HG02623 (cell line): ENCODE results near the gene ITIH3.

Experiments used
- ATAC-seq: cut with Tn5 transposase; IDR thresholded peaks from one replicate; pipeline ENCODE4 v1.9.1; 2021; ENCODE audit warnings: moderate library complexity; ENCODE audit not compliant: unreplicated experiment

Gene ITIH3

DNA sequence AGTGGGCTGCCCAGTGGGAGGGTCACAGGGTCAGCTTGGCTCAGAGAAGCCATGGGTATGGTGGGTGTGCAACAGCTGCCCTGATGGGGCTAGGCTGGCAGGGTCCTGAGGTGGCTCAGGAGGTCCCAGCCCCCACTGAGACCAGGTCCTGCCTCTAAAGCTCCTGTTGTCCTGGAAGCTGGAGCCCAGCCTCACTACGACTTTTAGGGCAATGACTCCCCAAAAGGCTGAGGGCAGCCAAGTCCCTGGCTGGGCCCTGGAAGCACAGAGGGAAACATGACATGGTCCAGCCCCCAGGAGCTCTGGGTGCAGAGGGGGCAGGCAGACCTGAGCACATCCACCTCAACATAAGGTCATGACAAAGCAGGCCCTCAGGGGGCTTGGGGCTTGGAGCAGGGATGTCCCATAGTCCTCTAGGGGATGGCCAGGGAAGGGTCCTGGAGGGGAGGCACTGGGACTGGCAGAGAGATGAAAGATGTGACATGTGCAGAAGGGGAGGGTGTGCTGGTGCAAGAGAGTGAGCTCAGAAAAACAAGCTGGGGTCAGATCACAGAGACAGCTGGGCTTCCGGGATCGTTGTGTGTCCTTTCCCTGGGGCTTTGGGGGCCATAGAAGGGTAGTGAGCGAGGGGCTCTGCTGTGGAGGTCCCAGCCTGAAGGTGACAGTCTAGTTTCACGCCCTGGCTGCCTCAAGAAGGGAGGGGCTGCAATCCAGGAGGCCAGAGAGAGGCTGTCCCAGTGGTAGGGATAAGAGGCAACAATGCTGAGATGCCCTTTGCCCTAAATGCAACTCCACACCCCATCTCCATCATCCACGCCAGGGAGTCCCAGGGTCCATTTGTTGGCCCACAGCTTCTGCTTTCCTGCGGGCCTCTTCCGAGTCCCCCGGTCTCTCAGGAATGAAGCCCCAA lies 639 bp upstream of the ITIH3 start:
- ATAC-seq, result no peak

DNA sequence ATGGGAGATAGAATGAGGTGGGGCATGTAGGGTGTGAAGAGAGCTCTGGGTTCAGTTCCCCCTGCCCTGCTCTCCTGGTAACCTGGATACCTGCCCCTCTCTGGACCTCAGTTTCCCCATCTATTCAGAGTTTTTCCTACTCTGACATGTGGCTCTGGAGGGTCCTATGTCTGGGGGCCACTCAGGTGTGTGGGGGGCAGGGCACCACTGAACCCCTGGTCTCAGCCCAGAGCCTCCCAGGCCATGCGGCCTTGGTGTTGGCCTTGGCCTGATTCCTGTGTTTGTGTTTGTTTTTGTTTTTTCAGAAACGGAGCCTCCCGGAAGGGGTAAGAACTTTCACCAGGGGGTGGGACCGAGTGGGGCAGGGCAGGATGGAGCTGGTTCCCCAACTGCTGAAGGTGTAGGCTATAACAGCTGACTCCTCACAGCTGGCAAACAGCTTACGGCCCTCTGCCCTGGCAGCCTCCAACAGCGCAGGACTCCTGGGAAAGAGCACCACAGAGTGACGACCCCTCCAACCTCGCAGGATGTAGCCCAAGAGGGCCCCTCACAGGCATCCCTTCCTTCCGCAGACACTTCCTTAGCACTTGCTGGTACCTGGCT lies 803 bp downstream of the ITIH3 start:
- no peak for ATAC-seq

DNA sequence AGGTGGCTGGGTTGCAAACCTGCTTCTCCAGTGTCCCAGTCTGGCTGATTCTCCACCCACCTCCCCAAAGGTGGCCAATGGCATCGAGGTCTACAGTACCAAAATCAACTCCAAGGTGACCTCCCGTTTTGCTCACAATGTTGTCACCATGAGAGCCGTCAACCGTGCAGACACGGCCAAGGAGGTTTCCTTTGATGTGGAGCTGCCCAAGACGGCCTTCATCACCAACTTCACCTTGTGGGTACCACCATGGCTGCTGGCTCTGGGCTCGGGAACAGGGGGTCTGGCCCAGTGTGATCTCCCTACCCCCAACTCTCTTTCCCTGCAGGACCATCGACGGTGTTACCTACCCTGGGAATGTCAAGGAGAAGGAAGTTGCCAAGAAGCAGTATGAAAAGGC lies 1.8 kb downstream of the ITIH3 start:
- ATAC-seq, result no peak

DNA sequence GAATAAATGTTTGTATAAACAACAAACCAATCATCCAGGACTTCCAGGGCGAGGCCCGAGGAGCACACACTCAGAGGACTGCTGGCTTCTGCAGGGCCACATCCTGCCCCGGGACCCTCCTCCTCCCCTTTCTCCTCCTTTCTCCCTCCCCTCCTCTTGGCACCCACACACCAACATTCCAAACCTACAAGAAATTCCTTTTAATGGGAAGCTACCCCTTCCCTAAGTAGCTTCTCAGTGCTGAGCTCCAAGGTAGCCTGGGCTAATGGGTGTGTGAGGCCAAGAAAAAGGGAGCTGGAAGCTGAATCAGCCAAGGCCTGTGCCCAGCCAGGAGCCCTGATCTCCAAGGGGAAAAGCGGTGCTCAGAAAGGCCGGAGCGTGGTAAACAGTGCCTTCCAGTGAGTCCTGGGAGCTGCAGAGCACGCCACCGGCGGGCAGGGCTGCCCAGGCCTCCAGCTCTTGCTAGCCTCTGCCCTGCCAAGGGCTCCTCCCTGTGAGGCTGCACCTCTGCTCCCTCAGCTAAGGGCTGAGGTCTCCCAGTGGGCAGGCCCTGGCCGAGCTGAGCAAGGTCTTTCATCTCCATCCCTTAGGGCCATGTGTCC lies 3.9 kb downstream of the ITIH3 start:
- ATAC-seq, result no peak

DNA sequence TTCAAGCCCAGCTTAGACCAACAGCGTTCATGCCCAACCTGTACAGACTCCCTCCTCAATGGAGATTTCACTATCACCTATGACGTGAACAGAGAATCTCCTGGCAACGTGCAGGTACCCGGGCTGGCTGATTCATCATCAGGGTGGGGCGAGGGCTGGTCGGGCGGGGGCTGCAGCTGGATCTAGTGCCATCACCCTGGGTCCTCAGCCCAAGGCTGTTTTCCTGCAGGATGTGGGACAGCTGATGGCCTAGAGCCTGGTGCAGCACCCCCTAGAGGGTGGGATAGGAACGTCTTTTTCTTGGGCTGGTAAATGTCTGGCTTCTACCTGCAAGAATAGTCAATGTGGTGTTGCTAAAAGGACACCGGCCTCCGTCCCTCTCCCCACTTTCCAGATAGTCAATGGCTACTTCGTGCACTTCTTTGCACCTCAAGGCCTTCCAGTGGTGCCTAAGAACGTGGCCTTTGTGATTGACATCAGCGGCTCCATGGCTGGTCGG lies 4.4 kb downstream of the ITIH3 start:
- no peak for ATAC-seq

DNA sequence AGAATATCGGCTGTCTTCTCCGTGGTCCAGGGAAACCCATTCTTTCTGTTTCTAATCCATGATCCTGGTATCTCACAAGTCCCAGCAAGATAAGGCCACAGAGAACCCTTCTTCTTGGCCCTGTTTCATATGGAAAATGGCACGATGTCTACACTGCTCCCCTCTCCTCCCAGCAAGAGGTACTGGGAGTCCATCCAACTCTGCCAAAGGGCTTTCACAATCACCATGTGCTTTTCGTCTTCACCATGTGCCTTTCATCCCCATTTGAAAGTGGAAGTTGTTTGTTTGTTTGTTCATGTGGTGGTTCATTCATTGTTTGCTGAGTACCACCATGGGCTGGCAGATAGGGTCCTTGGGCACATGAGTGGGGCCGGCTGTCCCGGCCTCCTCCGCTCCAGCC lies 5.5 kb downstream of the ITIH3 start:
- ATAC-seq, result no peak

DNA sequence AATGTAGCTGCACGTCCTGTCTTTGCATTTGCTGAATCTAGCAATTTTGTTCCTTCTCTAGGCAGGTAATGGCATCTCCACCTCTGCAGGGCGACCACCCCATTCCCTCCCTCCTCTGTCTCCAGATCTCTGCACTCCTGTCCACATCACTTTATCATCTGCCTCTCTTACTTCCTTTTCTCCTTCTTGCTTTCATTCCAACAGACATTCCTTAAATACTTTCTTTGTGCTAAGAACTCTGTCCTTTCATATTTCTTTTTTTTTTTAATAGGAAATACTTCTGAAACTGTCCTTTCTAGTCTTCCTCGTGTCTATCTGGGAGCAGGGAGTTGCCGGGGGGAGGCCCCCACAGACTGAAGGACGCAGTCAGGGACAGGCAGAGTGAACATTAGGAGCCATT lies 7.2 kb downstream of the ITIH3 start:
- ATAC-seq, result no peak

DNA sequence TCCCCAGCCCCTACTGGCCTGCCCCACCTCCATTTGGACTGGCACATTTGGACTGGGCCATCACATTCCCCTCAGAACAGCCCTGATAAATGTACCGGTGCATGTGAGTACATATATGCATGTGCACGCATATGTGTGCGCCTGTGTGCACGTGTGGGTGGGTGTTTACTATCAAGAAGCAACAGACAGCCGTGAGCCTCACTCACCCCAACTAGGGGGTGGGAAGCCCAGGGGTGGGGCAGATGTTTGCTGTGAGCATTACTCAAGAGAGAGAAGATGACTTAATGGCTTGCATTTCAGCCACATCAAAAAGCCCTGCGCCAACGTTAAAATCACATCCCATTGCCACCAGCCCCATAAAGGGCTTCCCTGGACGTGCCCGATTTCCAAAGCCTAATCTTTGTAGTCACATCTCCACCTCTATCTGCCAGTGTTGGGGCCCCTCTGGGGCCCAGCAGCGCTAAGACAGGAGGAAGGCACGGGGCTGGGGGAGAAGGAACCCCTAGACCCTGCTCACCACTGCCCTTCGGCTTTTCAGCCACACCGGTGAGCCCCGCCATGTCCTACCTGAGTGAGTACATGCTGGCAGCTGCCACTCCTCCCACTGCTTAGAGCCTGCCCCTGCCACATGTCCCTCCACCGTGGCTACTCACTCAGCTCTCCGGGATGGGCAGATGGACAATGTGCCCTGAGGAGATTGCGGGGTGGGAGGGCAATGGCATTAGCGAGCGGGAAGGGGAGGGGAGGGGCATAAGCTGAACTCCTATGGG lies 10.9 kb downstream of the ITIH3 start:
- no peak for ATAC-seq

DNA sequence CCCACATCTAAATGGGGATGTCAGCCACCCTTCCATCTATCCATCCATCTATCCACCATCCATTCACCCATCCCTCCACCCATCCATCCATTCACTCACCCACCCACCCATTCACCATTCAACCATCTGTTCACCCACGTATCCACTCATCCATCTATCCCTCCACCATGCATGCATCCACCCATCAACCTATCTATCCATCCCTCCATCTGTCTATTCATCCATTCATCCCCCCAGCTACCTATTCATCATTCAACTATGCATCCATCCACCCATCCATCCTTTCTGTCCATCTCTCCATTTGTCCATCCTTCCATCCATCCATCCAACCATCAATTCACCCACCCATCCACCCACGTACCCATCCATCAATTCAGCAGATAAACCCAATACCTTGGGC lies 14.6 kb downstream of the ITIH3 start:
- ATAC-seq, result no peak

DNA sequence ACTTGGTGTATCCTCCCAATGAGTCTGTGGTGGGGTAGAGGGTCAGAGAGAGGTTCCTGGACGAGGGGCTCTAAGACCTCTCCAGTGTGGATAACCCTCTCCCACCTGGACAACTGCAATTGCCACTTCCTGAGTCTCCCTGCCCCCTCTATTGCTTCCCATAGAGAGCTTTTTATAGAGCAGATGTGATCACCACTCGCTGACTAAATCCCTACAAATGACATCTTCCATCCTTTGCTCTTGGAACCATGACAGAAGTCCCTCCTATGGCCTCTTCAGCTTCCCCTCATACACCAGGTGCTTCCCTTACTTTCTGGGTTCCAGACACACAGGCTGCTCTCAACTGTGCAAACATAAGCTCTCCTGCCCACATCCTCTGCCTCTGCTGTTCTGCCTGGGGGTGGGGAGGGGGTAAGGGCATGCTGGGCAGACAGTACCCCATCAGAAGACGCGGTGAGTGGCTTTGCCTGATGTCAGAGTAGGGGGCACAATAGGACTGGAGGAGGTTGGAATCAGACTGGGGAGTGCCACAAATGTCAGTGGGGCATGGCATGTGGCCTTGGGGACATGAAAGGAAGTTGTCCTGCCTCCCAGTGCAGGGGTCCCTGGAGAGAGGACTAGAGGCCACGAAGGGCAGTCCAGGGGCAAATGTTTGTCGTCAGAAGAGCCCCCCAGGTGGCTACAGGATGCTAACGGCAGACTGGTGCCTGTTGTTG lies 15.2 kb downstream of the ITIH3 start:
- ATAC-seq, result no peak

DNA sequence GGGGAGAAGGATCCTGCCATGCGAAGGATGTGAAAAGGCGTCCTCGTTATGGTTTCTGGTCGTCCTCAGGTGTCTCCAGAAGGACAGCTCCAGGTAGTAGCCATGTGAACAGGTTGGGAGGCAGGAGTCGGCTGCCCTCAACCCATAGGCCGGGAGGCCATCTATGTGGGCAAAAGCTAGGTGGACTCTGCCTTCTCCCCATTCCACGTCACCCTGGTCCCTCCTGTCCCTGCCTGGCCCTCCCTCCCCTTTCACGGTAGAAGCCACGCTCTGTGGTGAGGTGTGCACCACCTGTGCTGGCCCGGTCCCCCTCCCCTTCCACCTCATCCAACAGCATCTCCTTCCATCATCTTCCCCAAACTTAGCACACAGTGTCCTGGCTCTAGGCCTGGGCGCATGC lies 16.3 kb downstream of the ITIH3 start:
- ATAC-seq, result no peak

DNA sequence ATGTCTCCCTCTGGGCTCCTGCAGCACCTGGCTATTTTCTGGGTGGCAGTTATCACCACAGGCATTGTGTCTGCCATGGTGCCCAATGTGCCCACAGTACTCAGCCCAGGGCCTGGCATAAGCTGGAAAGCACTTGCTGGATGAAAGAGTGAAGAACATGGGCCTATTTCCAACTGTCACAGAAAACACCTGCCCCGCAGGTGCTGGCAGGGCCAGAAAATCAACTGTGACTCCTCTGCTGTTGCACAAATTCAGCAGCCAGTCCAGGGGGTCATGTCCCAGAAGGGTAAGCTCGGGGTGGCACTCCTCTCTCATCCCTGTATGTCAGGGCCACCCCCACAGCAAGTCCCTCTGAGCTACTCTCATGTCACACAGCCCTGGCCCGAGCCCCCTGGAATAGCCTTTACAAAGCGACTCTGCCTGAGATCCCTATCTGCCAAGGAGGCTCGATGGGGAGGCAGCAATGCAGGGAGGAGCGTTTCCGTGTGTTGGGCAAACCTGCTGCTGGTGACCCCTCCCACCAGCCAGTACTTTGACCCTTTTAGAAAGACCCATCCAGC lies 16.9 kb downstream of the ITIH3 start:
- ATAC-seq, result no peak

DNA sequence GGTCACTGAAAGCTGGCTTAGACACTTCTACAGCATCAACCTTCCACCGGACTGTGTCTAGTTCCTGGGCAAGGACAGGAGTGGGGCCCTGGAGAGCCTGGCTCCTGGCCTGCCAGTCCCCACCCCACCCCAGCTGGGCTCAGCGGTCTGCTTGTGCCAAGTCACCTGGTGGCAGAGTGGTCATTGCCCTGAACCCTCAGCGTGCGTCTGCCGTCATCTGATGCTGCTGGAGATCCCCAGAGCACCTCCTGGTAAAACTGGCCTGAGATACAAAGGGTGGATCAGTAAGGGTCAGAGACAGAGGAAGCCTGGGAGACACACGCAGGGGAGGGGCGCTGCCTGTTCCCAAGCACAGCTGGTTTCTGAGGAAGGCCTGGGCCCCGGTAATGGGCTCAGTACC lies 19.2 kb downstream of the ITIH3 start:
- no peak for ATAC-seq

DNA sequence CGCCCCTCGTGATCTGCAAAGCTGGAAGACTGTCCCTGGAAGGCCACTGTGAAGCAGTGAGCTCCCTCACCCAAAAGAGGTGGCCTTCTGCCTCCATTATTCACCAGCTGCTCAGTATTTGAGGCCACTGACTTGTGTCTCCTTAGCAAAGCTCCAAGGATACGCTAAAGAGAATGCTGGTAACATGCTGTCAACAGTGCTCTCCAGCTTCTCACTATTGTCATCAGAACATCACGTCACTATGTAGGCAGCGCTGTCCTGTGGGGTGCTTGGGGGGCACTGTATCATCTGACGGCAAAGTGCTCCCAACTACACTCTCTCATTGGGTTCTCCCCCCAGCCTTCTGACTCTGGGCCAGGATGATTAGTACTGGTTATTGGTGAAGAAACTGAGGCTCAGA lies 21.6 kb downstream of the ITIH3 start:
- ATAC-seq, result no peak

DNA sequence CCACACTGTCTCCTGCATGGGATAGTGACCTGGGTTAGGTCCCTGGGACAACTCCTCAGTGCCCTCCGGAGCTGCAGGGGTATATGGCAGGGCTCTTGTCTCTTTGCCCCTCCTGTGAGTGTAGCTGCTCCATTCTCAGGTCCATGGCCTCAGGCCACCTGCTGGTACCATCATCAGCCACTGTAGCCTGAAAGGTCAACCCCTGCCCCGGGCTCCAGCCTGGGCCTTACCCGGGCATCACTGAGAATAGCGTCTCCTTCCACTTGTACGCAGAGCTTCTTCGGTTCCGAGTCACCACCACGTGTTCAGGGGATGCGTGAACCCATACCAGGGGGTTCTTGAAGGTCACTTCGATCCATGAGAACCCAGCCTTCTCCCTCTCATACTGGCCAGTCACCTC lies 22.1 kb downstream of the ITIH3 start:
- no peak for ATAC-seq

DNA sequence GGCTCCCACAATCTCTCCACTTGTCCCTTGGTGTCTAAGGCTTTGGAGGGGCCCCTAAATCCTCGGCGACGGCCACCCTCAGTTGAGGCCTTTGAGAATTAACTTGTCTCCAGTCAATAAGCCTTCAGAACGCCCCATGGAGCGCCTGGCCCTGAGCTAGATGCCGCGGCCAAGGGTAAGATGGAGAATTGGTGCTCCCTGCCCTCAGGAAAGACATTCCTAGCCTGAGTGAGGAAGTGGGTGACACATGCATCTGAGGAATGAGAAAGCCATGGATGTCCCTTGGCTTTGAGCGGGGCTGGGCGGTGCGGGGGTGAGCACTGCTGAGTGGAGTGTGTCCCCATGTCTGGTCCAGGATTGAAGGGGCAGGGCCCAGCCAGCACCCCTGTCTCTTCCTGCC lies 22.6 kb downstream of the ITIH3 start:
- no peak for ATAC-seq

DNA sequence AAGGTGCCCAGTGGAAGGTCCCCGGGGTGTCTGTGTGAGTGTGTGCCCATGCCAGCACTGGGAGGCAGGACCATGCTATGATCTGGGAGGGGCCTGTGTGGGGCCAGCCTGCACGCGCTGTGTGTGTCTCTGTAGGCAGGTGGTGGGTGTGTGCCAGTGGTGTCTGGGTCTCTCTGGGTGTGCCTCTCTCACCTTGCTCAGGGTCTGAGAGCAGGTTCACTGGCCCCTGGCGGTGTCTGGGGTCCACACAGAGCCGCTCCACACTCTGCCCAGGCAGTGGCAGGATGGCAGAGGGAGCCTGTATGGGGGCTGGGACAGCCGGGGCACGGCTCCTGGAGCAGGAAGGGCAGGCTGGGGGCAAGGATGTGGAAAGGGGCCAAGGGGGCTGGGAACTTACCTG lies 23.3 kb downstream of the ITIH3 start:
- no peak for ATAC-seq

DNA sequence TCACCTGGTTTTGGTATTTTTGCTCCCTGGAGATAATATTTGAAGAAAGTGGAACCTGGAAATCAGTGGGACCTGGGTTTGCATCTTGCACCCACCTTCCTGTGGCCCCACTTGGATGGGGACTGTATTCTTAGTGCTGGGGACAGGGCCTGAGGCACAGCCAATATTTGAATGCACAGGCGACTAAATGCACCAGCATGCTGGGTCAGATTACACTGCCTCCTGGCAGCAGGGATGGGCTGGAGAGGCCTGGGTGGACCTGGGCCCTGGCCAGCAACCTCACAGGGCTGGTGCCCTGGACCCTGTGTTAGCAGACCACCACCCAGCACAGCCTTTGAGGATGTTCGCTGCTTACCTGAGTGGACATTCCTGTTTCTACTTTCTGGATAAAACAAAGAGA lies 25.3 kb downstream of the ITIH3 start:
- no peak for ATAC-seq

DNA sequence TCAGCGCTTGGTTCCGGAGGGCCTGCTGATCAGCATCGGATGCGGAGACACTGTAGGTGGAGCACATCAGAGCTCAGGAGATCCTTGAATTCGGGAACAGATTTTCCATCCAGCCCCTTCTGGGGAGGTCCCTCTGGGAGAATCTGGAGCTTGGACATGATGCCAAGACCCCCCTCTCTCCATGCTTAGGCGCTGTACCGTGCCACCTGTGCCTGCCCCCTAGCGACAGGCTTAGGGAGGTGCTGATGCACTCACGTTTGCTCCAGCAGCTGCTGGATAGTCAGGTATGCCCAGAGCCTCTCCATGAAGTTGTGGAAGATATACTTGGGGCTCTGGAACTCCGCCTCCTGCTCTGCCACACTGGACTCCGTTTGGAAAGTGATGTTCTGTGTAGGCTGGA lies 26.1 kb downstream of the ITIH3 start:
- ATAC-seq, result no peak

DNA sequence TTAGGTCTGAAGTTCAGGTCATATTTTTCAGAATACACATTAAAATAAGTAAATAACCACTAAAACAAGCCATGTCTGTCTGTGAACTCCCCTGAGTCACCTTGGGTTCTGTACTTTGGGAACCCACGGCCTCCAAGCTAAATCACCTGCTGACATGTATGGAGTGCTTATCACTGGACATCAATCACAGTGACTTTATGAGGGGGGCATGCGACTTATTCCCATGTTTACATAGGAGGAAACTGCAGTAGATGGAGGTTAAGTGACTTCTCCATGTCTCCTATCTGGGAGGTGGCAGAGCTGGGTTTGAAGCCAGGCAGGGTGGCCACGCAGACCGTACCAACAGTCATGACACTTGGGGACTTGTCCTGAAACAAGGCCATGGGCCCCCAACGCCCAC lies 27.8 kb downstream of the ITIH3 start:
- ATAC-seq, result no peak
